IPS-18a (cell line): ENCODE results near the gene ABI3.
"Not testable (repeated sequence)": the region's sequence is repeated elsewhere in the genome, so short reads cannot be mapped to it uniquely, and the experiment has no call there.

Experiments
- H3K27ac ChIP-seq: one replicate; pipeline ENCODE4 v1.5.1; 2013; ENCODE audit warnings: low read length
- H3K27me3 ChIP-seq: one replicate; pipeline ENCODE4 v1.6.1; 2013; ENCODE audit warnings: mild to moderate bottlenecking, low read length; ENCODE audit not compliant: control insufficient read depth, insufficient read depth
- H3K36me3 ChIP-seq: one replicate; pipeline ENCODE4 v1.6.1; 2013; ENCODE audit warnings: low read depth, low read length; ENCODE audit not compliant: control insufficient read depth
- H3K4me1 ChIP-seq: one replicate; pipeline ENCODE4 v1.6.1; 2013; ENCODE audit warnings: low read depth, low read length; ENCODE audit not compliant: control insufficient read depth
- H3K4me3 ChIP-seq: one replicate; pipeline ENCODE4 v1.5.1; 2013; ENCODE audit warnings: low read length
- H3K9ac ChIP-seq: one replicate; pipeline ENCODE4 v1.6.1; 2013; ENCODE audit warnings: mild to moderate bottlenecking, low read length, moderate library complexity
- H3K9me3 ChIP-seq: one replicate; pipeline ENCODE4 v1.6.1; 2013; ENCODE audit warnings: low read depth, low read length; ENCODE audit not compliant: control insufficient read depth

The ABI3 gene

GRCh38 chr17:49185381-49185780, 25.1 kb upstream of the ABI3 start:
- not testable (repeated sequence) for H3K9me3 ChIP-seq, H3K27me3 ChIP-seq, H3K4me1 ChIP-seq, H3K27ac ChIP-seq, H3K9ac ChIP-seq, H3K4me3 ChIP-seq, H3K36me3 ChIP-seq

DNA sequence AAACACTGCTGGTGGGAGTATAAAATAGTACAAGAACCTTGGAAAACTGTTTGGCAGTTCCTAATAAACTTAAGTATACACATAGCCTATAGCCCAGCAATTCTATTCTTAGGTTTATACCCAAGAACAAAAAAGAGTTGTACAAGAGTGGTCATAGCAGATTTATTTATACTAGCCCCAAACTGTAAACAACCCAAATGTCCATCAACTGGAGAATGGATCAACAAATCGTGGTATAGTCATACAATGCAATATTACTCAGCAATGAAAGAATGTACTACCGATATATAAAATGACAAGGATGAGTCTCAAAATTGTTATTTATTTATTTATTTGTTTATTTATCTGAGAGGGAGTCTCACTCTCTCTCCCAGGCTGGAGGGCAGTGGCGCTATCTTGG, 23.2 kb upstream of the ABI3 start:
- no peaks in the 10 kb centered on the region for H3K4me1 ChIP-seq
- no peaks in the 10 kb centered on the region for H3K36me3 ChIP-seq
- no peak overlapping the region for H3K27ac ChIP-seq
- no peak overlapping the region for H3K9ac ChIP-seq
- H3K4me3 ChIP-seq, result no peak overlapping the region
- no peaks in the 10 kb centered on the region for H3K9me3 ChIP-seq
- H3K27me3 ChIP-seq, result no peaks in the 10 kb centered on the region

DNA sequence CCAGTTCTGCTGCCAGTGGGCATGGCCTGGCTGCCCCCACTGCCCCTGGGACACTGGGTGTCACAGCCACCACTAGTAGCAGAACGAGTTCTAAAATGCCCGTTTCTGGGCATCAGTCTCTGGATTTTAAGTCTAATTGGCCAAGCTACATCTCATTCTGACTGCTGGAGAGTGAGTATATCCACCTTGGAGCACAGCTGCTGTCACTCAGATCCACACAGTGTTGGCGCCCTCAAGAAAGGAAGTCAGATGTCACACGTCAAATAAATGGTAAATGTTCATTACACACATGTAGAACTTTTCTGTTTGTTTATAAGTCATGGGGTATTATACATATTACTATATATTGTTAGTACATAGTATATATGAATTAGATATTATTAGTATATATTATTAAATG, 19.6 kb upstream of the ABI3 start:
- H3K9ac ChIP-seq, result no peak overlapping the region
- no peaks in the 10 kb centered on the region for H3K27me3 ChIP-seq
- H3K36me3 ChIP-seq, result no peaks in the 10 kb centered on the region
- H3K4me1 ChIP-seq, result peaks cover 6% of the 10 kb centered on the region
- no peaks in the 10 kb centered on the region for H3K9me3 ChIP-seq
- no peak overlapping the region for H3K4me3 ChIP-seq
- H3K27ac ChIP-seq, result no peak overlapping the region

DNA sequence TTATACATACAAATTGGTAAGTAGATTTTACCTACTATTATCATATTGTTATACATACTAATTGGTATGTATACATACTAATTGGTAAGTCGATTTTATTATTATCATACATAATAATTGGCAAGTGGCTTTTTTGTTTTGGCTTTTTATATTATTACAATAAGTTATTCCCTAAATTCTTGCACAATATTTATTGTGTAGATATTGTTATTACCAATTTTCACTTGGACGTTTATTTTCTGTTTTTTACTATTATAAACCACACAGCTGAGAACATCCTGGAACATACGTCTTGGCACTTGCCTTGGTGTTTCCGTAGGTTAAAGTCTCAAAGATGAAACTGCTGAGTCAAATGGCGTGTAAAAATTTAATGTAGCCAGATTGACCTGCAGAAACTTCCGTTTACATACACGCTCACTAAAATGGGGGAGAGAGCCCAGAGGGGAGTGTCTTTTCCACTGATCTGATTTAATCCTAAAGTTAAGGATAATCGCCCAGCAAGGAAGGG, 19.0 kb upstream of the ABI3 start:
- Histone ChIP-seq H3K27me3 (no peaks in the 10 kb centered on the region), H3K4me1 (peaks cover 6% of the 10 kb centered on the region), H3K36me3 (no peaks in the 10 kb centered on the region), H3K9ac (peak overlapping the region; percentile 91), H3K9me3 (no peaks in the 10 kb centered on the region), H3K4me3 (peak overlapping the region; percentile 97), H3K27ac (peak overlapping the region; percentile 62)

GRCh38 chr17:49191917-49192741, 18.4 kb upstream of the ABI3 start:
- no peaks in the 10 kb centered on the region for H3K36me3 ChIP-seq

DNA sequence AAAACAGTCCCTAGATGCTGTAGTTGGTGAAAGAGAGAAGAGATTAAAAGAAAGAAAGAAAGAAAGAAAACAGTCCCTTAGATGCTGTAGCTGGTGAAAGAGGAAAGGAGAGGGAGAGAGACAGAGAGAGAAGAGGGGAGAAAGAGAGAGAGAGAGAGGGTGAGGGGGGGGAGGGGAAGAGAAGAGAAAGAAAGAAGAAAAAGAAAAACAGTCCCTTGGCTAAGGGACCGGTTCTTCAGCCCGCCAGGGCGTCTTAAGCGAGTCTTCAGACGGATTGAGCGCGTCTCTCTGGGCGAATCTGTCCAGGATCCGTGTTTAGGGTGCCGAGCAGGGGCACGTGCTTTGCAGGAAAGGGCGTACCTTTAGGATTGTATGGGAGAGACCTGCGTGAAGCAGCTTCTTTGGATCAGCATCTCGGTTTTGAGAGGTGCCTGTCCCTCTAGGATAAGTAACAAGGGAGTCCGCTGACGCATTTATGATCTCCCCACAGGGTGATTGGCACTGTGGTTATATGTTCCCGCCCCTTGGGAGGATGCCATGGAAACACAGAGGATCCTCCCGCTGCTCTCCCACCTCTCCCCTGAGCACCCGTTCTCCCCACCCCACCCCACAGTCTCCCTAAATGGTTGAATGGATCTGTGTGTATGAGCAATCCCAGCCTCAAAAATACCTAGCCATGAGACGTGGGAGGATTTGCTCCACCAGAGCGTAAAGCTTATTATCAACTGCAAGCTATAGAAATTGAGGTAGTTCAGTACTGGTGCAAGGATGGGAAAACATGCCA, 16.8 kb upstream of the ABI3 start:
- H3K36me3 ChIP-seq, result no peaks in the 10 kb centered on the region
- peaks cover 6% of the 10 kb centered on the region for H3K4me1 ChIP-seq
- H3K27me3 ChIP-seq, result no peaks in the 10 kb centered on the region
- H3K27ac ChIP-seq, result no peak overlapping the region
- H3K9me3 ChIP-seq, result no peaks in the 10 kb centered on the region
- peak overlapping the region; percentile 97 for H3K4me3 ChIP-seq
- peak overlapping the region; percentile 91 for H3K9ac ChIP-seq

More at GRCh38 chr17:49191917-49192741, 18.4 kb upstream of the ABI3 start:
- peak overlapping the region; percentile 62 for H3K27ac ChIP-seq
- peaks cover 6% of the 10 kb centered on the region for H3K4me1 ChIP-seq
- H3K9ac ChIP-seq, result peak overlapping the region; percentile 91
- H3K4me3 ChIP-seq, result peak overlapping the region; percentile 97
- no peaks in the 10 kb centered on the region for H3K9me3 ChIP-seq
- H3K27me3 ChIP-seq, result no peaks in the 10 kb centered on the region

DNA sequence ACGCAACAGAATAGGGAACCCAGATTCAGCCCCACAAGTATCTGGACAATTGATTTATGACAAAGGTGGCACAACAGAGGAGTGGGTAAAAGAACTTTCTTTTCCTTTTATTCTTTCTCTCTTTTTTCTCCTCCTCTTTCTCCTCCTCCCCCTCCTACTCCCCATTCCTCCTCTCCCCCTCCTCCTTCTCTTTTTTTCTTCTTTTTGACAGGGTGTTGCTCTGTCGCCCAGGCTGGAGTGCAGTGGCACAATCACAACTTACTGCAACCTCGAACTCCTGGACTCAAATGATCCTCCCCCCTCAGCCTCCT, 16.3 kb upstream of the ABI3 start:
- H3K4me1 ChIP-seq, result peaks cover 6% of the 10 kb centered on the region
- no peaks in the 10 kb centered on the region for H3K36me3 ChIP-seq
- no peaks in the 10 kb centered on the region for H3K9me3 ChIP-seq
- H3K4me3 ChIP-seq, result peak overlapping the region; percentile 97
- no peak overlapping the region for H3K9ac ChIP-seq
- H3K27ac ChIP-seq, result no peak overlapping the region
- no peaks in the 10 kb centered on the region for H3K27me3 ChIP-seq

- Histone ChIP-seq H3K27ac (no peak overlapping the region), H3K36me3 (no peaks in the 10 kb centered on the region), H3K9me3 (no peaks in the 10 kb centered on the region), H3K4me1 (peaks cover 6% of the 10 kb centered on the region), H3K27me3 (no peaks in the 10 kb centered on the region), H3K4me3 (no peak overlapping the region), H3K9ac (no peak overlapping the region)
These were observed 14.8 kb upstream of the ABI3 start for GRCh38 chr17:49195751-49196150.

GRCh38 chr17:49196520-49196919, 14.0 kb upstream of the ABI3 start:
- H3K27ac ChIP-seq, result no peak overlapping the region
- no peaks in the 10 kb centered on the region for H3K36me3 ChIP-seq

DNA sequence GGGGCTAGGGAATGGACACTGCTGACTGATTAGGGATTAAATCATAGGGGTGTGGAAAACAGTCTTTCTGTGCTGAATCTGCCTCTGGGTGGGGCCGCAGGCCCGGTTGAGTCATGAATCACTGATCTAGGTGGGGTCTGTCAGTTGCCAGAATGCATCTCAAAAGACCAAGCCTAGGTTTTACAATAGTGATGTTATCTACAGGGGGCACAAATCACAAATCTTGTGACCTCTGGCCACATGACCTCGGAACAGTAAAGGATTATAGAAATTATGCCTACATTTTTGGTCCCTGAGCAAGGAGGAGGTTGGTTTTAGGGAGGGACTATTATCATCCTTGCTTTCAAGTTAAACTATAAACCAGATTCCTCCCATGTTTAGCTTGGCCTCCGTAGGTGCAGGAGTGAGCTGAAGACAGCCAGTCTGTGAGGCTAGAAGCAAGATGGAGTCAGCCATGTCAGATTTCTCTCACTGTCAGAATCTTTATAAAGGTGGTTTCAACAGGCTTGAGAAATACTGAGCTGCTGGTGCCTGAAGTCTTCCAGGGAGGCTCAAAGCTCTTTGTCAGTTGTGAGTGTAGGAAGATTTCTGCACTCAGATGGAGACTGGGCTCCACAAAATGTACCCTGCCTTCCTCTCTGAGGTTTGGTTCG, 13.0 kb upstream of the ABI3 start:
- Histone ChIP-seq H3K4me1 (peaks cover 6% of the 10 kb centered on the region), H3K4me3 (no peak overlapping the region), H3K36me3 (no peaks in the 10 kb centered on the region), H3K27ac (no peak overlapping the region), H3K27me3 (no peaks in the 10 kb centered on the region), H3K9me3 (no peaks in the 10 kb centered on the region), H3K9ac (no peak overlapping the region)

More at GRCh38 chr17:49196520-49196919, 14.0 kb upstream of the ABI3 start:
- H3K27me3 ChIP-seq, result no peaks in the 10 kb centered on the region
- no peaks in the 10 kb centered on the region for H3K9me3 ChIP-seq
- peaks cover 6% of the 10 kb centered on the region for H3K4me1 ChIP-seq
- H3K4me3 ChIP-seq, result no peak overlapping the region
- no peak overlapping the region for H3K9ac ChIP-seq

GRCh38 chr17:49198211-49198610, 12.3 kb upstream of the ABI3 start:
- H3K9ac ChIP-seq, result no peak overlapping the region
- H3K27me3 ChIP-seq, result no peaks in the 10 kb centered on the region
- H3K36me3 ChIP-seq, result no peaks in the 10 kb centered on the region
- H3K27ac ChIP-seq, result no peak overlapping the region
- no peak overlapping the region for H3K4me3 ChIP-seq
- peaks cover 6% of the 10 kb centered on the region for H3K4me1 ChIP-seq
- no peaks in the 10 kb centered on the region for H3K9me3 ChIP-seq
